Choroid plexus epithelial cell (primary cell): ENCODE measurements around the gene KCNQ1.

Source experiments
- DNase-seq: peaks from one replicate; pipeline ENCODE4 v3.0.0-alpha.2; 2010; ENCODE audit warnings: low read depth
- H3K4me3 ChIP-seq: 2 replicates; pipeline ENCODE4 v1.5.1; 2011; ENCODE audit warnings: low read depth, mild to moderate bottlenecking, control low read depth, low read length, moderate library complexity
- TF ChIP-seq, protein P1 (sequence below): conservative IDR thresholded peaks from 2 replicates; pipeline ENCODE4 v1.5.1; 2011; ENCODE audit warnings: low read depth, mild to moderate bottlenecking, control low read depth, inconsistent platforms, low read length, moderate library complexity

Gene KCNQ1

DNA sequence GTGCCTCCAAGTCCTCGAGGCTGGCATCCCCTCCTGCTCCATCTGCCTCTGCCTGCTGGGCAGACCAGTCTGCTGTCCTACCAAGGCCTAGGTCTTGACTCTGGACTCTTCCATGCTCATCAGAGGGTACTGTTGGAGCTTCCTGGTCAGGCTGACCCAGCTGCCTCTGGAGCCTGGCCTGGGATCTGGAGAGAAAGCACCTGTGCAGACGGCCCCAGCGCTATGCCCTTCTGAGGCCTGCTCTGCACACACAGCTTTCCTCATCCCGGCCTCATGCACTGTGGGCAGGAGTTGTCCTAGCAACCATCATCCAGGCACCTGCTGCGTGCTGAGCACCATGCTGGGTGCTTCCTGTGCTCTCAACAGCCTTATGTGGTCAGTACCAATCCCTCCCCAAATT is 369.9 kb downstream of the KCNQ1 start:
- TF ChIP-seq, protein P1, sequence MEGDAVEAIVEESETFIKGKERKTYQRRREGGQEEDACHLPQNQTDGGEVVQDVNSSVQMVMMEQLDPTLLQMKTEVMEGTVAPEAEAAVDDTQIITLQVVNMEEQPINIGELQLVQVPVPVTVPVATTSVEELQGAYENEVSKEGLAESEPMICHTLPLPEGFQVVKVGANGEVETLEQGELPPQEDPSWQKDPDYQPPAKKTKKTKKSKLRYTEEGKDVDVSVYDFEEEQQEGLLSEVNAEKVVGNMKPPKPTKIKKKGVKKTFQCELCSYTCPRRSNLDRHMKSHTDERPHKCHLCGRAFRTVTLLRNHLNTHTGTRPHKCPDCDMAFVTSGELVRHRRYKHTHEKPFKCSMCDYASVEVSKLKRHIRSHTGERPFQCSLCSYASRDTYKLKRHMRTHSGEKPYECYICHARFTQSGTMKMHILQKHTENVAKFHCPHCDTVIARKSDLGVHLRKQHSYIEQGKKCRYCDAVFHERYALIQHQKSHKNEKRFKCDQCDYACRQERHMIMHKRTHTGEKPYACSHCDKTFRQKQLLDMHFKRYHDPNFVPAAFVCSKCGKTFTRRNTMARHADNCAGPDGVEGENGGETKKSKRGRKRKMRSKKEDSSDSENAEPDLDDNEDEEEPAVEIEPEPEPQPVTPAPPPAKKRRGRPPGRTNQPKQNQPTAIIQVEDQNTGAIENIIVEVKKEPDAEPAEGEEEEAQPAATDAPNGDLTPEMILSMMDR, result no peak
- no peak for DNase-seq
- H3K4me3 ChIP-seq, result no peak overlapping the region

DNA sequence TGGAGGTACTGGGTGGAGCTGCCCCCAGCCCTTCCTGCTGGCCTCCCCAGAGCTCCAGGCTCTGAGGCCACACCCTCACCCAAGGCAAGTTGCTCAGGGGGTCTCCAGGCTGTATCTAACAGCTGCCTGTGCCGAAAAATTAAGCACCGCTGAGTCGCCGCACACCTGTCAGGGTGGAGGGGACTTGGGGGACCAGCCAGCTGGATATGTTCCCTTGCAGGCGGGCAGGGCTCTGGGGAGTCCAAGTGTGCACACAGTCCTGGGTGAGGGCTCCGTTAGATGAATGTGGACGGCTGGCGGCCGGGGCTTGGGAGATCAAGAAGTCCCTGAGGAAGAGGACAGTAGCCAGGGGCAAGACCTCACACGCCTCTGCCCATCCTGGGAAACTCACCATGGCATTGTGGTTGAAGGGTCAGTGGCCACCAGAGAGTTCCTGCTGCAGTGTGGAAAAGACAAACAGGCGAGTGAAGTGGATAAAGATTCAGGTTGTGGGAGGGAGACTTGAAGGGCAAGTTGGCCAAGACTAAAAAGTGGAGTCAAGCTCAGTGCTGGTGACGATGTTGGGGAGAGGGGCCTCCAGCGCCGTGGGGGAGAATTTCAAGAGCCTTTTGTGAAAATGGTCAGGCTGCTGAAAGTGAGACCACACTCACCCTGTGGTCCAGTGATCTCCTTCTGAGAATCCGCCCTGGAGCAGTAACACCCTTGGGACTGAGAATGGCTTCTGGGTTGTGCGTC is 371.1 kb downstream of the KCNQ1 start:
- H3K4me3 ChIP-seq, result no peak overlapping the region
- DNase-seq, result no peak
- TF ChIP-seq, protein P1, result no peak

DNA sequence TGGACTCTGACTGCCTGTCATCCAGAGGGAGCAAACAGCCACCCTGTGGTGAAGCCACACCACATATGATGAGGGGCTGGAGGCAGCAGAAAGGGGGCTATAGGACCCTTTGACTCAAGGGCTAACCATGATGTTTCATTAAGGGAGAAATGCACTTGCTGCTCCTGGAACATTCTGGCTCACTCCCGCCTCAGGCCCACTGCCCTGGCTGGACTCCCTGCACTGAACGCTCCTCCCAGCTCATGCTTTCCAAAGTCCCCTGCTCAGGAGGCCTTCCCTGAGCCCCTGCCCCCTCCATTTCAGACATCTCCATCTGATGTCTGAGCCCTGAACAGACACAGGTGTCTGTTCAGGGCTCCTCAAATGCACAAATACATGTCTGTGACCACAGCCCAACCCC is 371.7 kb downstream of the KCNQ1 start:
- TF ChIP-seq, protein P1, result no peak
- no peak for DNase-seq
- H3K4me3 ChIP-seq, result no peak overlapping the region

DNA sequence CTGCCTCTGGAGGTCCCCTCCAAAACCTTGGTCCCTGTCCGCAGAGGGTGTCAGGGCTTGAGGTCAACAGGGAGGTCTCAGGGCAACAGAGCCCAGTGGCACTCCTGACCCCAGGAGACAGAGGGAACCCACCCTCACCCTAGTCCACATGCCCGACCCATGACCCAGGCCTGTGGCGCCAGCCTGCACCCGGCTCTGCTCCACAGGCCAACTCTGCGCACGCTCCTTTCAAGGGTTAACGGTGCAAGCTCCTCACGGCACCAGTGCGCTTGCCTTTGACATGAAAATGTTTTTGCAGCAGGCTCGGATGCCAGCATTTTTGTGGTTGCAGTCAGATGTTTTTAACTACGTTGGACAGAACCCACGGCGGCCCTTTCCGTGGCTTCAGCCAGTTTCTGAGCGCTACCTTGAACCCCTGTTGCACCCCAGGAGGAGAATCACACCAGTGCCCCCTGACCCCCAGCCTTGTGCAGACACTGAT is 372.2 kb downstream of the KCNQ1 start:
- TF ChIP-seq, protein P1, result no peak
- peak; percentile 95 for DNase-seq
- H3K4me3 ChIP-seq, result no peak overlapping the region

DNA sequence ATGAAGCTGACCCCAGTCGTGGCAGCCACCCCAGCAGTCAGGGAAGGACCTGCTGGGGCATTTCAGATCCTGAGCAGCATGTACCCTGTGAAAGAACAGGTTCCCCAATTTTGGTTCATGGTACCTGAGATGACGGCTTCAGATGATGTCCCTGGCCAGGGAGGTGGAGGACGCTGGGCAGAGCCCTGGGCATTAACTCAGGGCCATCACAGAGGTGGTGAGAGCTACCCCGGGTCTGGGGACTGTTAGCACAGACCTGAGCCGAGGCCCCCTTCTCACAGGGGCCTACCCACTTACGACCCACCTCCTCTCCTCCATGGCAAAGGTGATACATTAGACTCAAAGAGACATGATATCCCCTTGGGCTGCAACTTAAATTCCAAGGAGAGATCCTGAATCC is 372.6 kb downstream of the KCNQ1 start:
- TF ChIP-seq, protein P1, result no peak
- H3K4me3 ChIP-seq, result no peak overlapping the region
- DNase-seq, result no peak

DNA sequence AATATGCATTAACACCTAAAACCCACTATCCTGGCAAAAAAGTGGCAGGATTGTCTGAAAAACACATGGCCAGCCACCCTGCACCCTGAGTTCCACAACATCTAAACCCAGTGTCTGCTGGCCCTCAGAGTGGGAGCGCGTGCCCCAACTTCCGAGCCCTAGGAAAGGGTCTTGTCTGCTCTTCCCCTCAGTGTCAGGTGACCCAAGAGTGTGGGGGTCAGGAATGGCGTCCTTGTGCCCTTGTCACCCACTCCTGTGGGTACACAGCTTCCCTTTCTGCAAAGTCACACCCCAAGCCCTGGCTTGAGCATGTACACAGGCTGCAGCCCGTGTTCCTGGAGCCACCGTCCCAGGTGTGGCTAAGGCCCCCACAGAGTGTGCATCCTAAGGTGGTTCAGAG is 373.2 kb downstream of the KCNQ1 start:
- H3K4me3 ChIP-seq, result no peak overlapping the region
- TF ChIP-seq, protein P1, result no peak

DNA sequence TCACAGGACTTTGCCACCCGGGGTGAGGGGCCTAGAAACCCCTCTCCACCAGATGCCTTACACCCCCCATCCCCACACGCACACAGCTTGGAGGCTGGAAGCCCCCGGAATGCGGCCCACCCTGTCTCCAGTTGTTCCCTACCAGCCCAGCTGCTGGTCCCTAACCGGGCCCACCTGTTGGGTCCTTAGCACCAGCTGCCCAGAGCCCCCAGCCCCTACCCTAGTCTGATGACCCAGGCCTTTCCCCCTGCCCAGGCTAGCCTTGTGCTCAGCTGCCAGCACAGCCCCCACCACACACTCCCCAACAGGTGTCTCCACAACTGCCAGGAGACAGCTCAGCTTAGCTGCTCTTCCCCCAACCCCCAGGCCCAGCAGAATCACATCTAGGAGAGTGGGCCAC is 373.7 kb downstream of the KCNQ1 start:
- no peak for DNase-seq
- TF ChIP-seq, protein P1, result no peak
- H3K4me3 ChIP-seq, result no peak overlapping the region

More for the DNA sequence above, 373.2 kb downstream of the KCNQ1 start:
- DNase-seq, result no peak
